Measurements from ENCODE around the gene SPDYE2B.
"Not testable (repeated sequence)": the region's sequence is repeated elsewhere in the genome, so short reads cannot be mapped to it uniquely, and the experiment has no call there.

The SPDYE2B gene

GRCh38 chr7:102643404-102643803 is 6.7 kb upstream of the SPDYE2B start:
- DNase-seq (ENCODE audit: low read depth) = not testable (repeated sequence)

DNA sequence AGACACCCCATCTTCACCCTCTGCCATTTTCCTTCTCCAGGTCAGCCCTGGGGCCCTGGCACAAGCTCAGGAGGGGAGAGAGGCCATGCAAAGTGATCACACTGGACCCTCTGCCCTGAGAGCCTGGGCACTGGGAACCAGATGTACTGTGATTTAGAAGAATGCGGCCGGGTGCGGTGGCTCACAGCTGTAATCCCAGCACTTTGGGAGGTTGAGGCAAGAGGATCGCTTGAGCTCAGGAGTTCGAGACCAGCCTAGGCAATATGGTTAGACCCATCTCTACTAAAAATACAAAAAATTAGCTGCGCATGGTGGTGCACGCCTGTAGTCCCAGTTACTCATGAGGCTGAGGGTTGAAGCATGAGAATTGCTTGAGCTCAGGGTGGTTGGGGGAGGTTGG is 2.3 kb upstream of the SPDYE2B start:
- not testable (repeated sequence) for DNase-seq (ENCODE audit: low read depth)

DNA sequence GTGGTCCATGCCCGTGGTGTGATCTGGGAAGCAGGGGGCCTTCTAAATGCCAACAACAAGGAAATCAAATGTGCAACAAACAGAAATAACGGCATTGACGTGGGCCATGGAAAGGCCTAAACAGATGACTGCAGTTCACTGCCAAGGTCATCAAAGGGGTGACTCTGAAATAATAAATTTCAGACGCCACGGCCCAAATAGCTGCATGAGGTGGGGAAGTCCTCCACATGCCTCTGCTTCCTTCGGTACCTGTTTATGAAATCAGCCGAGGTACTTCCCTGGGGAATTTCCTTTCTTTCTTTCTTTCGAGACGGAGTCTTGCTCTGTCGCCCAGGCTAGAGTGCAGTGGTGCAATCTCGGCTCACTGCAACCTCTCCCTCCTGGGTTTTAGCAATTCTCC is 14.6 kb downstream of the SPDYE2B start:
- not testable (repeated sequence) for DNase-seq (ENCODE audit: low read depth)

DNA sequence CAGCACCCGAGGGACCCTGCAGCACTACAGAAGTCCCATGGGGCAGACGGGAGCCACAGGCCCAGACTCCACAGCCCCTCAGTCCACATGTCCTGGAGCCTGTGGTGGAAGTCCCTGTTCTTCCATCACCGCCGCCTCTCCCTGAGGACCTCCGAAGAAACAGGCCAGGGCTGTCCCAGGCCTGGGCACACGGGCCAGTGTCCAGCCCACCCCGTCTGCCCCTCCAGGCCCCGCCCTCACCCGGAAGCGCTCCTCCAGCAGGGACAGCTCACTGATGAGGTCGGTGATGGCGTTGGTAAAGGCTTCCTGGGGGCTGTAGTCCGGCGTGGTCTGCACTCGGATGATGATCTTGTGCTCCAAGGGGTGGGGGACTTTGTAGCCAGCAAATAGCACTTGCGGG is 16.7 kb downstream of the SPDYE2B start:
- not testable (repeated sequence) for DNase-seq (ENCODE audit: low read depth)

DNA sequence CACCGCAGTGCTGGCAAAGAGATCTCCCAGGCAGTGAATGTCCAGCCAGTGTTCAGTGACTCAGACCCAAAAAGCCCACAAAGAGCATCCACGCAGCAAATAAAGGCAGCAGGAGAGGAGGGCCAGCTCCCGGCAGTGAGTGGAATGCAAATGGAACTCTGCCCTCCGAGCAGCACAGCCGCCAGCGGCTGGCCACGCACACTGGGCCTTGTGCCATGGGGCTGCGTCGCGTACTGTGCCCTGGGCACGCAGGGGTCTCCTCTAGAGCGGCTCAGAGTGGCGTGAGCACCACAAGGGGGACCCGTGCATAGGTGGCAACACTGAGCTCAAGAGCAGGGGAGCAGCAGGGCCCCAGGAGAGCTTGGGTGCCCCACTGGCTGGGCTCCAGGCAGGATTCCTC is 17.4 kb downstream of the SPDYE2B start:
- DNase-seq (ENCODE audit: low read depth) = not testable (repeated sequence)

DNA sequence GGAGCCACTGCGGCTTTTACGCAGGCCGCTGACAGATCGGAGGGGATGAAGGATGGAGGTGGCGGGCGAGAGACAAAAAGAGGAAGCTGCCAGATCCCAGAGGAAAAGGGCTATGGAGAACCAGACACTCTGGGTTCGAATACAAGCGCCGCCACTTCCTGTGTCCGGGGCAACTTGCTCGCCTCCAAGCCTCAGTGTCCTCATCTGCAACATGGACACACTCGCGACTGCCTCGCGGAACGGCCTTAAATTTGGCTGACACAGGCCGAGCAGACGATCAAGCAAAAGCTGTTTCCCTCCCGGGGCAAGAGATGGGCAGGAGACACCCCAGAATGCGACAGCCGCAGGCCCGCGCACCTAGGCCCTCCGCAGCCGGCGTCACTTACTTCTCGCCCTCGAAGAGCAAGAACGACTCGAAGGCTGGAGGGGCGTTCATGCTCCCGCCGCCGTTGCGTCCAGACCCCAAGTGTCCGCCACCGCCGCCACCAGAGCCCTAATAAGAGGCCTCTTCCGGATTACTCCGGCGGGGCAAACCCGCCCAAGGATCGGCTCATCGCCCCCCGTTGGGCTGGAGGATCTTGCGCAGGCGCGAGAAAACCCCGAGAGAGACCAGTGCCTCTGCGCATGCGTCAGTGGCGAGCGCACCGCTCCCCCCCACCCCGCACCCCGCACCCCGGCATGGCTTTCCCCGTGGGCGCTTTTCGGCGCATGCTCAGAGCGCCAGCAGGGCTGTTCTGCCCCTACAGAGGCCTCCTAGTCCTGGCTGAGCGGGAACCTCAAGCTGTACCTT is 21.2 kb downstream of the SPDYE2B start, which contains the start of gene POLR2J2:
Gene POLR2J2 (minus strand): TSS at position 498 of the 790 bp plus-strand sequence. CDS start 62 bp downstream, at position 436.
- DNase-seq (ENCODE audit: low read depth) = not testable (repeated sequence)

DNA sequence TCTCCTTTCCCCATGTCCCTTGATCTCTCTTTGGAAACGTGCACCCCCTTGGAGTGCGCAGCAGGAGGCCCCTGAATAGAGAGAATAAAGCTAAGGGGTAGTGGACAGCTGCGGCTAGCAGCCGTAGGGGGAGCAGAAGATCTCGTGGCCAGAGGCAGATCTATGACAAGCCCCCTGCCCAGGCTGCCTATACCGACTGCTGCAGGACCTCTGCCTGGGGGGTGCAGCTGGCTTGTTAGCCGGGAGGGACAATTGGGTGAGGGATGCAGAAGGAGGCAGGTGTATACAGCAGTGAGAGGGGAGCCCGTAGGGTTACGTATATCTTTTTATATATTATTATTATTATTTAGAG is 21.8 kb downstream of the SPDYE2B start:
- not testable (repeated sequence) for DNase-seq (ENCODE audit: low read depth)

DNA sequence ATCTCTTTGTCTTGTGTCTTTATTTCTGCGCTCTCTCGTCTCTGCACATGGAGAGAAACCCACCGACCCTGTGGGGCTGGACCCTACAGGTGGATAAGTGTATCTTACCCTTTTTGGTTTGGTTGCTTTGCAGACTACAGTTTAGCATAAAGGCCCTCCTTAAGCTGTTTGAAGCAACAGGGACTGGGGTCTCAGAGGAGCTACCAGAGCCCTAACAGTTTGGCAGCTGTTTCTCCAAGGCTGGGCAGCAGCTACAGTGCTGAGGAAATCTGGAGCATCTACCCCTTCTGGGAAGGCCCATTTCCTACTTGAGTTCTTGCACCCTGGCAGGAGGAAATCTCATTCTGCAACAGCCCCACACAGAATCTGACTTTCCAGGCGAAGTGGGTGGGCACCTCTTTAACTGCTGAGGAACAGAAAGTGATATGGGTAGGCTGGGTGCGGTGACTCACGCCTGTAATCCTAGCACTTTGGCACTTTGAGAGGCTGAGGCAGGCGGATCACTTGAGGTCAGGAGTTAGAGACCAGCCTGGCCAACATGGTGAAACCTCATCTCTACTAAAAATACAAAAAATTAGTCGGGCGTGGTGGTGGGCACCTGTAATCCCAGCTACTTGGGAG is 23.4 kb downstream of the SPDYE2B start:
- DNase-seq (ENCODE audit: low read depth) = not testable (repeated sequence)

DNA sequence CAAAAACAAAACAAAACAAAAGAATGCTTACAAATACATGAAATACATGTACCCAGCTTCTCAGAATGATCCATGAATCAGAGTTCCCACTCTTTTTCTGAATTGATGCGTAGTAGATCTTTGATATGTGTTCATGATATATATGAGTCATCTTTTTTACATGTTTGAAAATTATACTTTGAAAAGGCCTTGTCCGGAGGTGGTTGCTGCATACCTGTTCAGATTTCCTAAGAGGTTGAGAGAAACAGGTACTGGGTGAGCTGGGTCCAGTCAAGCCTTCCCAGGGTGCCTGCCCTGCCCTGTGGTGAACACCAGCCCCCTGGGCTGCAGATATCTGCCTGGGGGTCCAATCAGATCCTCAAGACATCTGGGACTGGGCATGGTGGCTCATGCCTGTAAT is 25.4 kb downstream of the SPDYE2B start:
- DNase-seq (ENCODE audit: low read depth) = not testable (repeated sequence)

GRCh38 chr7:102680780-102681179 is 30.7 kb downstream of the SPDYE2B start:
- DNase-seq (ENCODE audit: low read depth) = not testable (repeated sequence)

DNA sequence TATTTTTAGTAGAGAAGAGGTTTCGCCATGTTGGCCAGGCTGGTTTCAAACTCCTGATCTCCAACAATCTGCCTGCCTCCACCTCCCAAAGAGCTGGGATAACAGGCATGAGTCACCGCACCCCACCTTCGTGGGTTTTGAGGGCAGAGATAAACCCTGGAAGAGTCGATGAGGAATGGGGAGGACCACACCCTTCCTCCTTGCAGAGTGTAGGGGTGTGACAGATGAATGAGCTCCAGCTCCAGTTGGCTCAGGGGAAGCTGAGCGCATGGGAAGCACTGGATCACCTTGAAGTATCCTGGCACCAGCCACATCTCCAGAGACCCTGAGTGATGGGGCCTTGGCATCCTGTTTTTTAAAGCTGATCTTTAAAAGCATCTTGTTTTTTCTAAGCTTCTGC is 32.4 kb downstream of the SPDYE2B start:
- not testable (repeated sequence) for DNase-seq (ENCODE audit: low read depth)

DNA sequence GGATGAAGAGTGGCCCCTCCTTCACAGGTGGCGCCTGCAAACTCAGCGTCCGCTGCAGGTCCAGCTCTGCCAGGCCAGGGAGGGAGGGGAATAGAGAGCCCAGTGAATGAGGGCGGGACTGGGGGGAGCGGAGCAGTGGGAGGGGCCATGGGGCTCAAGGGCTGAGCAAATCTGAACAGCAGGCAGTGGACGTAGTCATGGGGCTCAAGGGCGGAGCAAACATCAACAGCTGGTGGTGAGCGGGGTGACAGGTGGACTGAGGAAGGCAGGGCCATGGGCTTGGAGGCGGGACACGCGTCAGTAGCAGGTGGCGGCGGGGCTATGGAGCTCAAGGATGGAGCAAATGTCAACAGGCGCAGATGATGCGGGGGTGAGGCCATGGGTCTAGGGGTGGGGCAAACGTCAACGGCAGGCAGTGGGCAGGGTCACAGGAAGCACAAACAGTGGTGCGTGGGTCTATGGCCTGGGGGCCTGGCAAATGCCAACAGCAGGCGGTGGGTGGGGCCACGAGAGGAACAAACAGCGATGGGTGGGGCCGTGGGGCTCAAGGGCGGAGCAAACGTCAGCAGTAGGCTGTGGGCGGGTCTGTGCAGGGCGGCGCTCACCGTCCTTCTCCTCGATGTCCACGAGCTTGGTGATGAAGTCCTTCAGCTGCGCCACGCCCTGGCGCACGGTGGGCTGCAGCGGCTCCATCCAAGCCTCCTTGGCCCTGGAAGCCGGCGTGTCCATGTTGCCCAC is 38.3 kb downstream of the SPDYE2B start:
- DNase-seq (ENCODE audit: low read depth) = not testable (repeated sequence)

DNA sequence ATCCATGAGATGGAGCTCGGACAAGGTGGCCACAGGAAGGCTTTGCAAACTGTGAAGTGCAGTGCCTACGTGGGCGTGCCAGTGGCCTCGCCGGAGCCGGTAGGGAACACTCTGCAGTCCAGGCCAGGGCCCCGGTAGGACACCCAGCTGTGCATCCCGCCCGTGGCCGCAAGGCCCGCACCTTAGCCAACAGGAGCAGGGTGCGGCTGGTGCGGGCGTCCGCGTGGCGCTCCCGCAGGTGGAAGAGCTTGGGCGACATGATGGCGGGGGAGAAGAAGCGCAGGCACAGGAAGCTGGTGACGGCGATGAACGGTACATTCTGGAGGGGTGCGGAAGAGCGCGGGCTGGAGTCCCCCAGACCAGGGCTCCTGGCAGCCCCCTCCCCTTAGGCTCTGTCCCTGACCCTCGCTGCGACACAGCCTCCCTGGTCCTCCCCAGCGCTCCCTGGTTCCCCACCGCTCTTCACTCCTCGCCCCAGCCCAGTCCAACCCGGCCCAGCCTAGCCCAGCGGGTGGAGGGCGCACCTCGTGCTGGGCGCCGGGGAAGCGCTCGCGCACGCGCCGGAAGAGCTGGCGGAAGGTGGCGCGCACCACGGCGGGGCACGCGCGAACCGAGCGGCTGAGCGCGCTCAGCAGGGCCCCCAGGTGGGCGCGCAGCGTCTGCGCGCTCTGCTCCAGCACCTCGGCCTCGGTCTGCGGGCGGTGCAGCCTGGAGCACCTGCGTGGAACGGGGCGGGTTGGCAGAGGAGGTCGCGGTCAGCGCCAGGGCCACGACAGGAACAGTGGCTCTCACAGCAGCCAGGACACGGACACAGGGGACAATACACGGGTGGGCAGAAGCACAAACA is 39.5 kb downstream of the SPDYE2B start:
- DNase-seq (ENCODE audit: low read depth) = not testable (repeated sequence)

DNA sequence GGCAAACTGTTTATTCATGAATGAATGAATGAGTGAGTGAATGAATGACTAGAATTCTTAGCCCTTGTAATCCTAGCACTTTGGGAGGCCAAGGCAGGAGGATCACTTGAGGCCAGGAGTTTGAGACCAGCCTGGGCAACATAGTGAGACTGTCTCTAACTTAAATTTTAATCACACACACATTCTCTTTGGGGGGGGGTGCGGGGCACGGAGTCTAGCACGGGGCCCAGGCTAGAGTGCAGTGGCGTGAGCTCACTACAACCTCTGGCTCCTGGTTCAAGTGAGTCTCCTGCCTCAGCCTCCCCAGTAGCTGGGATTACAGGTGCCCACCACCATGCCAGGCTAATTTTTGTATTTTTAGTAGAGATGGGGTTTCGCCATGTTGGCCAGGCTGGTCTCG is 40.5 kb downstream of the SPDYE2B start:
- DNase-seq (ENCODE audit: low read depth) = not testable (repeated sequence)

GRCh38 chr7:102694008-102694407 is 43.9 kb downstream of the SPDYE2B start:
- DNase-seq (ENCODE audit: low read depth) = not testable (repeated sequence)

GRCh38 chr7:102695033-102695552 is 45.0 kb downstream of the SPDYE2B start:
- not testable (repeated sequence) for DNase-seq (ENCODE audit: low read depth)

GRCh38 chr7:102696009-102696408 is 45.9 kb downstream of the SPDYE2B start:
- DNase-seq (ENCODE audit: low read depth) = not testable (repeated sequence)

DNA sequence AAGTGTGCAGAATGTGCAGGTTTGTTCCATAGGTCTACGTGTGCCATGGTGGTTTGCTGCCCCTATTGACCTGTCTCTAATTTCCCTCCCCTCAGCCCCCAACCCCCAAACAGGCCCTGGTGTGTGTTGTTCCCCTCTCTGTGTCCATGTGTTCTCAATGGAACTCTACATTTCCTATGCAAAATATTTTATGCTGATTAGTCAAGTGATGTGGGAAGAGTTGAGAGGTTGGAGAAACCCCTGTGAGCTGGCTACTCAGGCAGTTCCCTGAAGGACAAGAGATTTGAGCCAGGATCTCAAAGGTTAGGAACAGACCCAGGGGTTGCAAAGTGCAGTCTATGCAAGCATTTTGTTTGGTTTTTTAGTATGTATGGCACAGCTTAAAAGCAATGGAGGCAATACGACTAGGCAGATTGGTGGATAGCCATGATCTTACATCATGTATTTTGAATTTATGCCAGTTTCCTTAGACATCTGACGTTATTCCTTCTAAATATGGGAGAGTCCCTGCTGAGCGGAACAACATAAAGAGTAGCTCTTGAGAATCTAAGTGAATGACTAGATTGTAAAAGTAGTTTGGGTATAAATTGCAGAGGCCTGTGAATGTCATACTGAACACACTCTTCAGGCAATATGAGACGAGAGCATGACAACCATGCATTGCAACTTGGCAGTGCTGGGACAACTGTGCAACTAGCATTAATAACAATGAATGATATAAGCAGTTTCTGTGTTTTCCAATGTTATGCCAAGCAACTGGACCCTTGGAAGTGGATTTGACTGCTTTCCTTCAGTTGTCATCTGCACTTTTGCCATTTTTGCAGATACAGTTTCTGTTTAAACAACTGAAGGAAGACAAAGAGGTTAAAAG is 47.8 kb downstream of the SPDYE2B start:
- DNase-seq (ENCODE audit: low read depth) = not testable (repeated sequence)

DNA sequence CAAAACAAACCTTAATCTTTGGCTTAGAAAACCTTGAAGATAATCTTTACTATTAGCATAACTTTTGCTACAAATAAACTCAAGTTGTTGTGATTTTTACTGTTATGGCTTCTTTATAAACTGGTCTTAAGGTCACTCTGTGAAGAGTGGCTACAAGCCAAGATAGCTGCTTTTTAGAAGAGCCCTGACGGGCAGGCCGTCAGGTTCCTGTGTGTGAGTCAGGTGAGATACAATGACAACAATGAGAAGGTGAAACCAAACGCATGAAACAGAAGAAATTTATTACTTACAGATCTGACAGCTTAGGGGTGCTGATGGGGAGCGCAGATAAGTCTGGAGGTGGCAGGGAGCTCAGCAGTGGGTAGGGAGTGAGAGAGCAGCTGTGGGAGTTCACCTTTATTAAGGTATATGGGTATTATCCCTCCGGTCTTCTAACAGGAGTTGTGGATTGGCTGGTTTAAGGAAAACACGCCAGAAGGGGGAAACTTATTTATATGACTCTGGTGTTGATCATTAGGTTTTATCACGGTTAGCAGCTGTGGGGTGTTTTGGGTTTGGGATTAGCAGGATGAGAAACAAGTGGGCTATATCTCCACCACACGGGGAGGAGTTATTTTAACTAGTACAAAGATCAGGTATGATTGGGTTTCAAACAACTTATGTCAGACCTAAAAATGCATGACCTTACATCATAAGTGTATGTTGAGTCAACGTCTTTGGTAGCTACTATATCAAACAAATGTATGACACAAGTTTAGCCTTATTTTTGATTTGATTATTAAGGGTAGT is 49.0 kb downstream of the SPDYE2B start:
- not testable (repeated sequence) for DNase-seq (ENCODE audit: low read depth)

Data from HS-5 (cell line).